Sigmoid colon (tissue), 7 donors: ENCODE measurements around the gene GALK1. TPM values are rescaled to one million over a fixed set of nuclear protein-coding genes. Genes with fewer than 3 reads are reported as not detected.

Source experiments
- DNase-seq: peaks from one replicate; pipeline ENCODE4 v3.0.0-alpha.2; 2019
- H3K27ac ChIP-seq, 4 donors: fragments of 200-600 bp; sonication (generic); one replicate each; pipeline ENCODE4 v1.5.1; 2016 to 2019; ENCODE audit warnings: mild to moderate bottlenecking in 1 of 4
- H3K27me3 ChIP-seq, 3 donors: fragments of 200-600 bp; sonication (generic); one replicate each; pipeline ENCODE4 v1.5.1; 2019; ENCODE audit warnings: mild to moderate bottlenecking in 1 of 3
- H3K36me3 ChIP-seq, 4 donors: fragments of 200-600 bp; sonication (generic); one replicate each; pipeline ENCODE4 v1.5.1; 2016 to 2019
- H3K4me1 ChIP-seq, 4 donors: fragments of 200-600 bp; sonication (generic); one replicate each; pipeline ENCODE4 v1.5.1; 2017 to 2019
- H3K4me3 ChIP-seq, 4 donors: fragments of 200-600 bp; sonication (generic); one replicate each; pipeline ENCODE4 v1.5.1; 2017 to 2019; ENCODE audit warnings: mild to moderate bottlenecking in 2 of 4, moderate library complexity in 1 of 4
- H3K9me3 ChIP-seq, 4 donors: fragments of 200-600 bp in 3 of 4; sonication (generic) in 3 of 4; one replicate each; pipeline versions ENCODE4 v1.5.1 to v1.6.1; 2013 to 2019
- EP300 ChIP-seq, 4 donors: sonication (generic); formaldehyde crosslinking; IDR thresholded peaks; one replicate each; pipeline ENCODE4 v1.6.1; 2017; ENCODE audit warnings: antibody characterized with exemption in 4 of 4
- POLR2A ChIP-seq, 2 donors: fragments of 450-650 bp; IDR thresholded peaks; one replicate each; pipeline ENCODE4 v1.6.1; 2016; ENCODE audit warnings: antibody characterized with exemption in 2 of 2, mild to moderate bottlenecking in 2 of 2, moderate library complexity in 2 of 2
- POLR2AphosphoS5 ChIP-seq, 4 donors: sonication (generic); formaldehyde crosslinking; IDR thresholded peaks; one replicate each; pipeline ENCODE4 v1.6.1; 2017; ENCODE audit warnings: antibody characterized with exemption in 4 of 4
- WGBS, 2 donors: extraction: QIAGEN DNeasy Blood & Tissue Kit; methylation state at CpG; one replicate each; pipeline ENCODE4 v1.1.7; 2013; 5-methylcytosine and 5-hydroxymethylcytosine counted together
- intact Hi-C: fragments of 100-400 bp; cut with DNase I; formaldehyde crosslinking; loops from one replicate; pipeline ENCODE4 v1.15.1; 2023
- polyA plus RNA-seq, 3 donors: library from polyadenylated mRNA; stranded (reverse); fragments of 200-250 nt; gene quantifications; one replicate each; pipeline ENCODE4 v1.2.3, GENCODE V29; 2013
- total RNA-seq, 4 donors: library from RNA; depleted of rRNA; stranded (reverse); fragments of >200 nt; gene quantifications; one replicate each; pipeline ENCODE4 v1.1.0, GENCODE V29; 2016
- TF ChIP-seq, protein P1 (sequence below), 4 experiments: fragments of 450-650 bp in 3 of 4; fragments of 200-600 bp in 1 of 4; IDR thresholded peaks; one replicate each; pipeline ENCODE4 v1.5.1; 2016 to 2019; ENCODE audit warnings: antibody characterized with exemption in 4 of 4, mild to moderate bottlenecking in 3 of 4, moderate library complexity in 2 of 4
- donor health status: healthy with polysubstance abuse.
- donor health status: Bipolar disorder and iron deficiency.
- donor health status: healthy.

Gene GALK1
- total and polyA plus RNA-seq, 7 donors: 14.3 to 28.2 (median 19.4) TPM

GRCh38 chr17:75731716-75732498 is 33.1 kb downstream of the GALK1 start:
- Histone ChIP-seq H3K9me3 (no peaks in the 10 kb centered on the region), H3K4me3 (no peak overlapping the region), H3K4me1 (no peaks in the 10 kb centered on the region), H3K27ac (no peak overlapping the region), H3K27me3 (peaks cover 0 to 5% (median 0%) of the 10 kb centered on the region in 3 donors), H3K36me3 (no peaks in the 10 kb centered on the region)
- 35 to 80% methylated on average over 31 of the region's 31 CpGs for WGBS, 2 donors
- DNase-seq: no peak
- intact Hi-C loops: no loop called here
- no peak for TF ChIP-seq POLR2AphosphoS5 (IDR thresholded peaks at IDR 0.05)
- TF ChIP-seq EP300 (IDR thresholded peaks at IDR 0.05): no peak
- TF ChIP-seq POLR2A (IDR thresholded peaks at IDR 0.05): no peak
- TF ChIP-seq, protein P1, sequence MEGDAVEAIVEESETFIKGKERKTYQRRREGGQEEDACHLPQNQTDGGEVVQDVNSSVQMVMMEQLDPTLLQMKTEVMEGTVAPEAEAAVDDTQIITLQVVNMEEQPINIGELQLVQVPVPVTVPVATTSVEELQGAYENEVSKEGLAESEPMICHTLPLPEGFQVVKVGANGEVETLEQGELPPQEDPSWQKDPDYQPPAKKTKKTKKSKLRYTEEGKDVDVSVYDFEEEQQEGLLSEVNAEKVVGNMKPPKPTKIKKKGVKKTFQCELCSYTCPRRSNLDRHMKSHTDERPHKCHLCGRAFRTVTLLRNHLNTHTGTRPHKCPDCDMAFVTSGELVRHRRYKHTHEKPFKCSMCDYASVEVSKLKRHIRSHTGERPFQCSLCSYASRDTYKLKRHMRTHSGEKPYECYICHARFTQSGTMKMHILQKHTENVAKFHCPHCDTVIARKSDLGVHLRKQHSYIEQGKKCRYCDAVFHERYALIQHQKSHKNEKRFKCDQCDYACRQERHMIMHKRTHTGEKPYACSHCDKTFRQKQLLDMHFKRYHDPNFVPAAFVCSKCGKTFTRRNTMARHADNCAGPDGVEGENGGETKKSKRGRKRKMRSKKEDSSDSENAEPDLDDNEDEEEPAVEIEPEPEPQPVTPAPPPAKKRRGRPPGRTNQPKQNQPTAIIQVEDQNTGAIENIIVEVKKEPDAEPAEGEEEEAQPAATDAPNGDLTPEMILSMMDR (IDR thresholded peaks at IDR 0.05): no peak

- 89 to 90% methylated on average over 26 of the region's 26 CpGs for WGBS, 2 donors
- H3K36me3 ChIP-seq: no peaks in the 10 kb centered on the region
Observed at GRCh38 chr17:75731086-75731715, 33.8 kb downstream of the GALK1 start.

DNA sequence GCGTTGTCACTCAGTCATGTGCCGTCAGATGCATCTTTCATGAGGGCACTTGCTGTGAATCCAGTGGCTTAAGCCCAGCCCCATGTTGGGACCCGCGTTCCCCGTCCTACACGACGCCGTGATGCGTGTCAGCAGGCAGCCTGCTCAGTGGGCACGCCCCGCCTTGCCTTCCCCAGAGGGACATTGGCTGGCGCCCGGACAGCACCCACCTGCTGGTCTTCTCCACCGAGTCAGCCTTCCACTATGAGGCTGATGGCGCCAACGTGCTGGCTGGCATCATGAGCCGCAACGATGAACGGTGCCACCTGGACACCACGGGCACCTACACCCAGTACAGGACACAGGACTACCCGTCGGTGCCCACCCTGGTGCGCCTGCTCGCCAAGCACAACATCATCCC is 34.9 kb downstream of the GALK1 start:
- Histone ChIP-seq H3K9me3 (no peaks in the 10 kb centered on the region), H3K36me3 (no peaks in the 10 kb centered on the region), H3K4me1 (no peaks in the 10 kb centered on the region), H3K4me3 (no peak overlapping the region), H3K27me3 (peaks cover 0 to 5% (median 0%) of the 10 kb centered on the region in 3 donors), H3K27ac (no peak overlapping the region)
- DNase-seq: no peak
- intact Hi-C loops: no loop called here
- TF ChIP-seq POLR2AphosphoS5 (IDR thresholded peaks at IDR 0.05): no peak
- TF ChIP-seq EP300 (IDR thresholded peaks at IDR 0.05): no peak
- no peak for TF ChIP-seq POLR2A (IDR thresholded peaks at IDR 0.05)
- TF ChIP-seq, protein P1 (IDR thresholded peaks at IDR 0.05): no peak
- 91% methylated on average over 24 of the region's 24 CpGs for WGBS, 2 donors

More at GRCh38 chr17:75731086-75731715, 33.8 kb downstream of the GALK1 start:
- Histone ChIP-seq H3K9me3 (no peaks in the 10 kb centered on the region), H3K27me3 (peaks cover 0 to 5% (median 0%) of the 10 kb centered on the region in 3 donors), H3K27ac (no peak overlapping the region), H3K4me3 (no peak overlapping the region), H3K4me1 (no peaks in the 10 kb centered on the region)
- intact Hi-C loops: no loop called here
- DNase-seq: no peak
- TF ChIP-seq EP300 (IDR thresholded peaks at IDR 0.05) (no peak), POLR2A (IDR thresholded peaks at IDR 0.05) (no peak), POLR2AphosphoS5 (IDR thresholded peaks at IDR 0.05) (no peak)
- TF ChIP-seq, protein P1 (IDR thresholded peaks at IDR 0.05): no peak

DNA sequence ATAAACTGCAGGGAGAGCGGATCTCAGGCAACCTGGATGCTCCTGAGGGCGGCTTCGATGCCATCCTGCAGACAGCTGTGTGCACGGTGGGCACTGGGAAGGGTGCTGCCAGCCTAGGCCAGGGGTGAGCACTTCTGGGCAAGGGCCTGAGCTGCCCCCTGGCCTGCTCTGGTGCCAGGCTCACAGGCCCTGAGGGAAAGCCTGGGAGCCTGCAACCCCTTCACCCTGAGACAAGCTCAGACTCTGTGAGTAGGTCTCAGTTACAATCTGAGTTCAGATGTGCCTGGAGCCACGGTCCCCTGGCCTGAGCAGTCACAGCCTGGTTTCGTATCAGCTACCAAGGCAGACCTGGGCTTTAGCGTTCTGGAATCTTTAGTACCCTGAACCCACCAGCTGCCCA is 35.6 kb downstream of the GALK1 start:
- DNase-seq: no peak
- Histone ChIP-seq H3K27me3 (peaks cover 0 to 10% (median 2%) of the 10 kb centered on the region in 3 donors), H3K36me3 (no peaks in the 10 kb centered on the region), H3K9me3 (no peaks in the 10 kb centered on the region), H3K4me1 (no peaks in the 10 kb centered on the region), H3K4me3 (no peak overlapping the region), H3K27ac (no peak overlapping the region)
- 92% methylated on average over 7 of the region's 7 CpGs for WGBS, 2 donors
- TF ChIP-seq POLR2AphosphoS5 (IDR thresholded peaks at IDR 0.05) (no peak), POLR2A (IDR thresholded peaks at IDR 0.05) (no peak), EP300 (IDR thresholded peaks at IDR 0.05) (no peak)
- TF ChIP-seq, protein P1 (IDR thresholded peaks at IDR 0.05): no peak
- intact Hi-C loops: no loop called here
